IMR-90 (cell line): ENCODE measurements around the gene CARS2. TPM values are rescaled to one million over a fixed set of nuclear protein-coding genes. Genes with fewer than 3 reads are reported as not detected.

Source experiments
- ATAC-seq: fragments of 200-7000 bp; cut with Tn5 transposase; 2 replicates; pipeline ENCODE4 v1.9.1; 2020; ENCODE audit warnings: low read depth, mild to moderate bottlenecking, moderate library complexity
- BruUV-seq: library from RNA; stranded (reverse); fragments of 400-500 nt; replicated peaks from 2 replicates; lab custom pipeline; 2021; lab: Mats Ljungman, UMichigan
- CTCF ChIA-PET: fragments of 300-600 bp; formaldehyde crosslinking; extraction: SDS; loops from one replicate; lab custom pipeline; 2021; ENCODE audit warnings: antibody characterized with exemption; lab: Yijun Ruan, JAX
- POLR2A ChIA-PET: fragments of 300-600 bp; sonication (Branson Sonifier 250); formaldehyde crosslinking; loops from one replicate; lab custom pipeline; 2022; ENCODE audit warnings: antibody characterized with exemption; ENCODE audit not compliant: unreplicated experiment; lab: Charles Lee
- DNase-seq: peaks from one replicate; pipeline ENCODE4 v3.0.0; 2013
- H2AFZ ChIP-seq: replicated peaks from 2 replicates; pipeline ENCODE3; 2013; ENCODE audit warnings: low read length, mild to moderate bottlenecking; ENCODE audit not compliant: poor library complexity
- H2AK5ac ChIP-seq: 2 replicates; pipeline ENCODE4 v1.6.1; 2013; ENCODE audit warnings: low read depth, low read length, inconsistent platforms
- H2AK9ac ChIP-seq: replicated peaks from 2 replicates; pipeline ENCODE3; 2013; ENCODE audit warnings: mild to moderate bottlenecking, low read depth, low read length, moderate library complexity; ENCODE audit not compliant: poor library complexity
- H2BK120ac ChIP-seq: 2 replicates; pipeline ENCODE4 v1.6.1; 2013; ENCODE audit warnings: low read depth, low read length, inconsistent platforms
- H2BK15ac ChIP-seq: 3 replicates; pipeline ENCODE4 v1.6.1; 2013; ENCODE audit warnings: low read depth, low read length, inconsistent platforms
- H2BK20ac ChIP-seq: 2 replicates; pipeline ENCODE4 v1.6.1; 2013; ENCODE audit warnings: low read depth, mild to moderate bottlenecking, inconsistent platforms, low read length, moderate library complexity
- H2BK5ac ChIP-seq: 2 replicates; pipeline ENCODE4 v1.6.1; 2013; ENCODE audit warnings: mild to moderate bottlenecking, low read depth, low read length, inconsistent platforms; ENCODE audit not compliant: poor library complexity, severe bottlenecking
- H3K14ac ChIP-seq: replicated peaks from 2 replicates; pipeline ENCODE4 v1.6.1; 2013; ENCODE audit warnings: low read depth, low read length, inconsistent platforms
- H3K18ac ChIP-seq: 2 replicates; pipeline ENCODE4 v1.6.1; 2013; ENCODE audit warnings: low read depth, low read length, control low read depth
- H3K23ac ChIP-seq: 2 replicates; pipeline ENCODE4 v1.6.1; 2013; ENCODE audit warnings: low read depth, low read length, inconsistent platforms
- H3K27ac ChIP-seq: 2 replicates; pipeline ENCODE4 v1.5.1; 2013; ENCODE audit warnings: mild to moderate bottlenecking, control low read depth, low read length; ENCODE audit not compliant: insufficient read depth
- H3K27me3 ChIP-seq: 2 replicates; pipeline ENCODE4 v1.6.1; 2013; ENCODE audit warnings: low read length; ENCODE audit not compliant: control insufficient read depth, insufficient read depth
- H3K36me3 ChIP-seq: 2 replicates; pipeline ENCODE4 v1.6.1; 2013; ENCODE audit warnings: low read length, mixed read lengths; ENCODE audit not compliant: control insufficient read depth, insufficient read depth
- H3K4ac ChIP-seq: 2 replicates; pipeline ENCODE4 v1.6.1; 2013; ENCODE audit warnings: low read depth, low read length, inconsistent platforms
- H3K4me1 ChIP-seq: 2 replicates; pipeline ENCODE4 v1.6.1; 2013; ENCODE audit warnings: low read length, mixed read lengths; ENCODE audit not compliant: control insufficient read depth, insufficient read depth
- H3K4me2 ChIP-seq: 2 replicates; pipeline ENCODE4 v1.6.1; 2013; ENCODE audit warnings: low read depth, mild to moderate bottlenecking, control low read depth, low read length, moderate library complexity
- H3K4me3 ChIP-seq: 2 replicates; pipeline ENCODE4 v1.5.1; 2013; ENCODE audit warnings: low read depth, mild to moderate bottlenecking, control low read depth, low read length, moderate library complexity; ENCODE audit not compliant: insufficient read depth
- H3K56ac ChIP-seq: 2 replicates; pipeline ENCODE4 v1.6.1; 2013; ENCODE audit warnings: low read length, inconsistent platforms; ENCODE audit not compliant: insufficient read depth; ENCODE audit errors: extremely low read depth
- H3K79me1 ChIP-seq, 2 experiments: 2 replicates each; pipeline ENCODE4 v1.6.1; 2013; ENCODE audit warnings: low read length in 2 of 2, inconsistent platforms in 1 of 2, low read depth in 1 of 2
- H3K9ac ChIP-seq: 2 replicates; pipeline ENCODE4 v1.6.1; 2013; ENCODE audit warnings: low read depth, low read length, control low read depth
- H3K9me1 ChIP-seq: 2 replicates; pipeline ENCODE4 v1.6.1; 2013; ENCODE audit warnings: low read length, inconsistent platforms; ENCODE audit not compliant: insufficient read depth
- H3K9me3 ChIP-seq: 2 replicates; pipeline ENCODE4 v1.6.1; 2013; ENCODE audit warnings: low read length; ENCODE audit not compliant: control insufficient read depth, insufficient read depth
- H4K20me1 ChIP-seq: 2 replicates; pipeline ENCODE4 v1.6.1; 2013; ENCODE audit warnings: low read length, inconsistent platforms; ENCODE audit not compliant: insufficient read depth
- H4K5ac ChIP-seq: 2 replicates; pipeline ENCODE4 v1.6.1; 2013; ENCODE audit warnings: mild to moderate bottlenecking, low read depth, low read length, control low read depth
- H4K8ac ChIP-seq, 2 experiments: 2 replicates each; pipeline ENCODE4 v1.6.1; 2013; ENCODE audit warnings: low read depth in 2 of 2, low read length in 2 of 2, control low read depth in 1 of 2, inconsistent platforms in 1 of 2
- H4K91ac ChIP-seq: 2 replicates; pipeline ENCODE4 v1.6.1; 2013; ENCODE audit warnings: low read depth, low read length, inconsistent platforms; ENCODE audit not compliant: insufficient read depth
- BHLHE40 ChIP-seq: fragments of 150-350 bp; IDR thresholded peaks from 2 replicates; pipeline ENCODE4 v1.6.1; 2016; ENCODE audit warnings: mild to moderate bottlenecking, low read depth, low read length
- CEBPB ChIP-seq: IDR thresholded peaks from 2 replicates; pipeline ENCODE4 v1.6.1; 2012; ENCODE audit warnings: low read depth, low read length, improper control_type of control experiment
- CHD1 ChIP-seq: IDR thresholded peaks from 2 replicates; pipeline ENCODE4 v1.6.1; 2012; ENCODE audit warnings: low read depth, low read length, improper control_type of control experiment
- FOS ChIP-seq: fragments of 150-350 bp; IDR thresholded peaks from 2 replicates; pipeline ENCODE4 v1.6.1; 2016; ENCODE audit warnings: low read depth, low read length
- MAFK ChIP-seq: IDR thresholded peaks from 2 replicates; pipeline ENCODE4 v1.6.1; 2012; ENCODE audit warnings: low read depth, low read length, improper control_type of control experiment
- MAZ ChIP-seq: IDR thresholded peaks from 2 replicates; pipeline ENCODE4 v1.6.1; 2012; ENCODE audit warnings: low read depth, mild to moderate bottlenecking, low read length, improper control_type of control experiment, moderate library complexity, borderline replicate concordance
- MXI1 ChIP-seq: IDR thresholded peaks from 2 replicates; pipeline ENCODE4 v1.6.1; 2012; ENCODE audit warnings: low read depth, mild to moderate bottlenecking, low read length, moderate library complexity, borderline replicate concordance
- NFE2L2 ChIP-seq: fragments of 150-350 bp; IDR thresholded peaks from 2 replicates; pipeline ENCODE4 v1.6.1; 2016; ENCODE audit warnings: low read depth, mild to moderate bottlenecking, low read length
- POLR2A ChIP-seq: IDR thresholded peaks from 2 replicates; pipeline ENCODE4 v1.6.1; 2012; ENCODE audit warnings: mild to moderate bottlenecking, low read depth, low read length
- RAD21 ChIP-seq: IDR thresholded peaks from 2 replicates; pipeline ENCODE4 v1.6.1; 2012; ENCODE audit warnings: low read length, improper control_type of control experiment
- RCOR1 ChIP-seq: IDR thresholded peaks from 2 replicates; pipeline ENCODE4 v1.6.1; 2012; ENCODE audit warnings: mild to moderate bottlenecking, low read length, improper control_type of control experiment; ENCODE audit not compliant: insufficient replicate concordance
- RFX5 ChIP-seq: IDR thresholded peaks from 2 replicates; pipeline ENCODE4 v1.8.0; 2012; ENCODE audit warnings: low read depth, mild to moderate bottlenecking, low read length, moderate library complexity
- SMC3 ChIP-seq: fragments of 150-350 bp; IDR thresholded peaks from 2 replicates; pipeline ENCODE4 v1.6.1; 2016; ENCODE audit warnings: low read depth, mild to moderate bottlenecking, antibody characterized with exemption, low read length, moderate library complexity
- WGBS, 2 experiments: methylation state at CpG; one replicate each; pipeline versions ENCODE4 v1.1.5 to v1.1.7; 2013; ENCODE audit warnings: missing lambda C conversion rate in 2 of 2; ENCODE audit not compliant: insufficient read length in 1 of 2; ENCODE audit errors: extremely low coverage in 2 of 2; 5-methylcytosine and 5-hydroxymethylcytosine counted together
- dilution Hi-C: fragments of 300-500 bp; cut with HindIII; formaldehyde crosslinking; loops from one replicate; pipeline ENCODE4 v1.14.3; 2018; ENCODE audit warnings: low sequenced_read_pairs; ENCODE audit not compliant: unreplicated experiment
- in situ Hi-C: fragments of 300-500 bp; cut with MboI; formaldehyde crosslinking; loops from 3 replicates; pipeline ENCODE4 v1.14.3; 2019; ENCODE audit warnings: low sequenced_read_pairs, inconsistent platforms, mixed read lengths
- intact Hi-C: fragments of 100-400 bp; cut with micrococcal nuclease; formaldehyde crosslinking; loops from 2 replicates; pipeline ENCODE4 v1.10.0; 2022
- polyA plus RNA-seq, 3 experiments: library from polyadenylated mRNA; depleted of rRNA; stranded (reverse); fragments of >200 nt; gene quantifications; 2 replicates each; pipeline ENCODE4 v1.2.3, GENCODE V29; 2012; ENCODE audit warnings: low replicate concordance in 1 of 3
- total RNA-seq: library from RNA; depleted of rRNA; stranded (reverse); fragments of >200 nt; gene quantifications from 2 replicates; pipeline ENCODE4 v1.2.3, GENCODE V29; 2012
- TF ChIP-seq, protein P1 (sequence below): fragments of 150-350 bp; IDR thresholded peaks from 2 replicates; pipeline ENCODE4 v1.6.1; 2016; ENCODE audit warnings: low read depth, mild to moderate bottlenecking, low read length, moderate library complexity, borderline replicate concordance
- TF ChIP-seq, protein P2 (sequence below): conservative IDR thresholded peaks from 2 replicates; pipeline ENCODE4 v1.5.1; 2012; ENCODE audit warnings: mild to moderate bottlenecking, low read depth, low read length, improper control_type of control experiment
- TF ChIP-seq, protein P3 (sequence below): fragments of 150-350 bp; IDR thresholded peaks from 2 replicates; pipeline ENCODE4 v1.6.1; 2017; ENCODE audit warnings: mild to moderate bottlenecking, antibody characterized with exemption, low read length, low read depth

Gene CARS2
- total and polyA plus RNA-seq, 2 of the 4 experiments (the other 2 are of a cell fraction), result 76.2 to 76.4 TPM

DNA sequence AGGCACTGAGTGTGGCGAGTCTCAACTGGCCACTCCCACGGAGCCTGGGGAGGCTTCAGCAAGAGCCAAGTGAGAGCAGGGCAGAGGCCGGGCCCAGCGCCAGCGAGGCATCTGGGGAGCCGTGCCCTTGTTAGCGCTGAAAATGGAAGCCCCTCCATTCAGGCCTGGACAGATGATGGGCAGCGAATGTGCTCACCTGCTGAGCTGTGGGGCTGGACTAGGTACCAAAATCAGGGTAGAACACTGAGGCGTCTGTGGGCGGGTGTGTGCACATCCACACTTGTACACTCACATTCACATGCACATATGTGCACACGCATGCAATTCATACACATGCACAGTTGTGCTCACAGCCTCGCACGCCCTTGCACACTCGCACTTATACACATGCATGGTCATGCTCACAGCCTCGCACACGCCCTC, 69.9 kb downstream of the CARS2 start:
- no peak overlapping the region for H3K56ac ChIP-seq
- intact Hi-C loops, result no loop called here
- no peak for TF ChIP-seq MXI1
- no peak for TF ChIP-seq BHLHE40
- TF ChIP-seq CEBPB, result no peak
- TF ChIP-seq MAZ, result no peak
- TF ChIP-seq SMC3, result no peak
- TF ChIP-seq RAD21, result no peak
- TF ChIP-seq RCOR1, result no peak
- TF ChIP-seq POLR2A, result no peak
- no peak for TF ChIP-seq CHD1
- no peak for TF ChIP-seq MAFK
- no peak for TF ChIP-seq NFE2L2
- no peak for TF ChIP-seq FOS
- TF ChIP-seq, protein P1, sequence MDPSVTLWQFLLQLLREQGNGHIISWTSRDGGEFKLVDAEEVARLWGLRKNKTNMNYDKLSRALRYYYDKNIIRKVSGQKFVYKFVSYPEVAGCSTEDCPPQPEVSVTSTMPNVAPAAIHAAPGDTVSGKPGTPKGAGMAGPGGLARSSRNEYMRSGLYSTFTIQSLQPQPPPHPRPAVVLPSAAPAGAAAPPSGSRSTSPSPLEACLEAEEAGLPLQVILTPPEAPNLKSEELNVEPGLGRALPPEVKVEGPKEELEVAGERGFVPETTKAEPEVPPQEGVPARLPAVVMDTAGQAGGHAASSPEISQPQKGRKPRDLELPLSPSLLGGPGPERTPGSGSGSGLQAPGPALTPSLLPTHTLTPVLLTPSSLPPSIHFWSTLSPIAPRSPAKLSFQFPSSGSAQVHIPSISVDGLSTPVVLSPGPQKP, result no peak
- TF ChIP-seq, protein P2, sequence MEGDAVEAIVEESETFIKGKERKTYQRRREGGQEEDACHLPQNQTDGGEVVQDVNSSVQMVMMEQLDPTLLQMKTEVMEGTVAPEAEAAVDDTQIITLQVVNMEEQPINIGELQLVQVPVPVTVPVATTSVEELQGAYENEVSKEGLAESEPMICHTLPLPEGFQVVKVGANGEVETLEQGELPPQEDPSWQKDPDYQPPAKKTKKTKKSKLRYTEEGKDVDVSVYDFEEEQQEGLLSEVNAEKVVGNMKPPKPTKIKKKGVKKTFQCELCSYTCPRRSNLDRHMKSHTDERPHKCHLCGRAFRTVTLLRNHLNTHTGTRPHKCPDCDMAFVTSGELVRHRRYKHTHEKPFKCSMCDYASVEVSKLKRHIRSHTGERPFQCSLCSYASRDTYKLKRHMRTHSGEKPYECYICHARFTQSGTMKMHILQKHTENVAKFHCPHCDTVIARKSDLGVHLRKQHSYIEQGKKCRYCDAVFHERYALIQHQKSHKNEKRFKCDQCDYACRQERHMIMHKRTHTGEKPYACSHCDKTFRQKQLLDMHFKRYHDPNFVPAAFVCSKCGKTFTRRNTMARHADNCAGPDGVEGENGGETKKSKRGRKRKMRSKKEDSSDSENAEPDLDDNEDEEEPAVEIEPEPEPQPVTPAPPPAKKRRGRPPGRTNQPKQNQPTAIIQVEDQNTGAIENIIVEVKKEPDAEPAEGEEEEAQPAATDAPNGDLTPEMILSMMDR, result no peak
- TF ChIP-seq RFX5, result no peak
- TF ChIP-seq, protein P3, sequence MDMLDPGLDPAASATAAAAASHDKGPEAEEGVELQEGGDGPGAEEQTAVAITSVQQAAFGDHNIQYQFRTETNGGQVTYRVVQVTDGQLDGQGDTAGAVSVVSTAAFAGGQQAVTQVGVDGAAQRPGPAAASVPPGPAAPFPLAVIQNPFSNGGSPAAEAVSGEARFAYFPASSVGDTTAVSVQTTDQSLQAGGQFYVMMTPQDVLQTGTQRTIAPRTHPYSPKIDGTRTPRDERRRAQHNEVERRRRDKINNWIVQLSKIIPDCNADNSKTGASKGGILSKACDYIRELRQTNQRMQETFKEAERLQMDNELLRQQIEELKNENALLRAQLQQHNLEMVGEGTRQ, result no peak
- peaks cover 65% of the 10 kb centered on the region for H3K36me3 ChIP-seq
- H3K4me1 ChIP-seq, result peaks cover 5% of the 10 kb centered on the region; the same call in 1 of the 2 replicates
- no peak overlapping the region for H3K9ac ChIP-seq
- H2BK20ac ChIP-seq, result no peak overlapping the region
- CTCF ChIA-PET, result no interaction called here
- H3K9me1 ChIP-seq, result peaks cover 24% of the 10 kb centered on the region
- POLR2A ChIA-PET, result no interaction called here
- no peak overlapping the region for H2AK5ac ChIP-seq
- H4K8ac ChIP-seq, result no peak overlapping the region
- in situ Hi-C loops, result no loop called here
- ATAC-seq, result no peak
- H3K27ac ChIP-seq, result no peak overlapping the region
- H3K4me3 ChIP-seq, result no peak overlapping the region
- dilution Hi-C loops, result no loop called here
- no peak overlapping the region for H3K23ac ChIP-seq
- H4K20me1 ChIP-seq, result peaks cover 45% of the 10 kb centered on the region
- H3K79me1 ChIP-seq, result peaks cover 21 to 51% of the 10 kb centered on the region in 2 experiments
- no TSS peak for BruUV-seq
- no peak overlapping the region for H2BK5ac ChIP-seq
- no peak overlapping the region for H2AFZ ChIP-seq
- no peak for DNase-seq
- no peaks in the 10 kb centered on the region for H3K27me3 ChIP-seq
- WGBS, 2 experiments, result 99% methylated on average over 7 of the region's 16 CpGs; no CpG with 5 or more reads in 1 of the 2 experiments
- H2BK15ac ChIP-seq, result no peak overlapping the region
- H3K4ac ChIP-seq, result no peak overlapping the region
- no peak overlapping the region for H3K4me2 ChIP-seq
- no peak overlapping the region for H4K91ac ChIP-seq
- no peak overlapping the region for H3K14ac ChIP-seq
- H3K18ac ChIP-seq, result no peak overlapping the region
- H2AK9ac ChIP-seq, result no peak overlapping the region
- no peak overlapping the region for H4K5ac ChIP-seq
- no peaks in the 10 kb centered on the region for H3K9me3 ChIP-seq
- H2BK120ac ChIP-seq, result no peak overlapping the region
